NT2/D1 (cell line): Measurements from ENCODE around the gene PGLYRP3.

Source experiments
- YY1 ChIP-seq: IDR thresholded peaks from 2 replicates; pipeline ENCODE4 v1.6.1; 2011; ENCODE audit not compliant: insufficient read length, insufficient read depth
- ZNF274 ChIP-seq: IDR thresholded peaks from 2 replicates; pipeline ENCODE4 v1.6.1; 2011; ENCODE audit warnings: mild to moderate bottlenecking, low read depth, low read length

DNA sequence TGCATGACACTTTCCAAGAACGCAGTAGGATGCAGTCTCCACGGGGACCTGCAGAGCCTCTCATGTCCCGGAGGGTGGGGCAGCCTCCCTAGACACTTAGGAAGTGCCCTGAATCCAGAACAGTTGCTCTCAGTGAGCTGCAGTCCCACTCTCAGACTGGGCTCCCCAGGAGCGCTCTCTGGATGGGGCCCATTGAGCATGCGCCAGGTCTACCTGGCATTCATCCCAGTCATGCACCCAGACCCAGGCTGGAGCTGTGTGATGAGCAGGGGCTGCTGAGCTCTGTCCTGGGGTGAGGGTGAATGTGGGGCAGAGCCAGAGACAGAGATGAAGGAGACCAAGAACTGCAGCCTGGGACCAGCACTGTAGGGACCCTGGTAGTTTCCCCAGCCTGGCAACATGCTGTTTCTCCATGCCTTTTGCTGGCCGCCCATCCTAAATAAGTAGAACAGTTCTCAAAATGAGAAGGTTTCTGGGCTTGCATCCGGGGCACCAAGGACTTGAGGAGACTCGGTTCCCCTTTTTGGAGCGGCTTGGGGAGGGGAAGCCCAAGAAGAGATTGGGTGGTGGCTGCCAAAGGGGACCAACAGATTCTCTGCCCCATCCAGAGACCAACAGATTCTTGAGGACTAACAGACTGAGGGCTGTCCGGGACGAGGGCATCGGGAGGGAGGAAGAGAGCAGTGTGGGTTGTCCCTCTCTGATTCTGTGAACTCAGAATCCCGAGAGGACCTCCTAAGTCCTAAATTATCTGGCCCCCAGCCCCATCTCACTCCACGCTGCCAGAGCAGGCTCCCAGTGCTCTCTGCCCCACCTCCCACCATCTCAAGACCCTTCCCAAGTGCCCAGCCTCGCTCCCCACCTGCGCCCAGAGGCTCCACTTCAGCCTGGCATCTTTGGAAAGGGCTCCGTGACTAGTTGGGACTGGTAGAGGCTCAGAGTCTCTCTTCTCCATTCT, 36.9 kb upstream of the PGLYRP3 start:
- TF ChIP-seq ZNF274 = no peak
- no peak for TF ChIP-seq YY1
